ENCODE results near the gene TPO. TPM values are rescaled to one million over a fixed set of nuclear protein-coding genes. Genes with fewer than 3 reads are reported as not detected.
"Not testable (repeated sequence)": the region's sequence is repeated elsewhere in the genome, so short reads cannot be mapped to it uniquely, and the experiment has no call there.

Gene TPO
- not detected for polyA plus RNA-seq

DNA sequence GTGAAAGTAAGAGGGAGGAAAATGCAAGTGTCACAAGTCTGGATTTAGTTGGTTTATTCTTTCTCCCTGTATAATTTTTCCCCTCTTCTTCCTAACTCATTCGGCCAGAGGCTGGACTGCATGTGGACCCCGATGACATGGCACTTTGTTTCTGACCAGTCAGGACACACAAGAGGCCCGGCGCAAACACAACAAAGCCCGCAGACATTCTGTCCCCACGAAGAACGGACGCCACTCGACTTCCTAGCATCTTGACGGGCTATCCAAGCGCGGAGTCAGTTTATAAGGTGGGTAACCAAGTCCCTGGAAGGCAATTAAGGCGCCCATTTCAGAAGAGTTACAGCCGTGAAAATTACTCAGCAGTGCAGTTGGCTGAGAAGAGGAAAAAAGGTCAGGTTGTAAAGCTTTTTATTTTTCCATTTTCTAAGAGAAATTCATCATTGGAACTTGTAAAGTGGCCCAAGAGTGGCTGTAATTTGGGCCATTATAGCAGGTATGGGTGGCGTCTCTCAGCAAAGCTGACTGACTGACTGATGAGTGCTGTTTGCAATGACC lies at the start of gene TPO:
Gene TPO, plus strand, starts transcription at position 308 of the 555 bp plus-strand sequence. CDS start 946 bp downstream, outside the sequence.
- H3K27ac Mint-ChIP-seq, result peak within 1 kb of the TSS in 1 of 3 donors; percentile 37
- H3K36me3 Mint-ChIP-seq, result no peaks in the 10 kb centered on the region
- H3K4me3 Mint-ChIP-seq, result no peak within 1 kb of the TSS
- H3K9me3 Mint-ChIP-seq, result no peaks in the 10 kb centered on the region
- peaks cover 3% of the 10 kb centered on the region for H3K27me3 Mint-ChIP-seq
- no peaks in the 10 kb centered on the region for H3K4me1 Mint-ChIP-seq

DNA sequence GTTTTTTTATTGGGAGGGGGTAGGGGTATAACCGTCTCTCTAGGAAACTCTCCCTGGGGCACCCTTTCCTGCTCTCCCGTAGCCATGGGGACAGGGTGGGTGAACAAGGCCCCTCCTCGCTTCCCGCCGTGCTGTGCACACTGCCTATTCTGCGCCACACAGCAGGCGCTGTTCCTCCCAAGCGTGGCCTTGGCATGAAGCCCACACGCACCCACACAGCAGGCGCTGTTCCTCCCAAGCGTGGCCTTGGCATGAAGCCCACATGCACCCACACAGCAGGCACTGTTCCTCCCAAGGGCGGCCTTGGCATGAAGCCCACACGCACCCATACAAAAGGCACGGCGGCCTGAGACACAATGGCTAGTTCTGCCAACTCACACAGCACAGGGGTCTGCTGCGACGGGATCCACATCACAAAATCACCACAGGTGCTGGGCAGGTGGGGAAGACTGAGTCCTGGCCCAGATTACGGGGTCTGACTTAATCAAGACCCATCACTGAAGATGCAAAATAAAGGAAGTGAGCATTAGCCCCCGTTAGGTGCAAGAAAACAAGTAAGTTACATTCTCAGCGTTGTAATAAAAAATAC lies 46.6 kb upstream of the TPO start:
- Mint-ChIP-seq H3K4me3 (peak overlapping the region in 1 of 4 donors; percentile 77), H3K36me3 (peaks cover 3% of the 10 kb centered on the region), H3K4me1 (peaks cover 0 to 3% (median 0%) of the 10 kb centered on the region in 3 donors), H3K9me3 (peaks cover 0 to 1% (median 0%) of the 10 kb centered on the region in 3 donors), H3K27ac (no peak overlapping the region), H3K27me3 (peaks cover 13% of the 10 kb centered on the region)

DNA sequence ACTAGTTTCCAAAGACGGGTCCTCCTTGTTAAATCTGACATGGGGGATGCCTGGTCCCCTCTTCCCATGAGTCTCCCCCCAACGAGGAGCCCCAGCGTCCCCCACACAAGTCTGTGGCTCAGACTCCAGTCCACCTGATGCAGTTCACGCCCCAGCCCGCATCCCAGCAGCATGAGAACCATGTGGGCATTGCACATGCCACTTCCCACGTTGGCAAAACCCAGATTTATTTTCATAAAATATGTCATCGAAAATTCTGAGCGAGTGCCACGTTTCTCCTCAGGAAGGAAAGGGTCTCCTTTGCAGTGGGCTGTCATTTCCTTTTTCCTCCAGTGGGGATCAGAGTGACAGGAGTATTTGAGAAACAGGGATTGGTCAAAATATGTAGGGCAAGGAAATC lies 45.7 kb upstream of the TPO start:
- Mint-ChIP-seq H3K27ac (no peak overlapping the region), H3K4me3 (no peak overlapping the region), H3K4me1 (peaks cover 0 to 3% (median 0%) of the 10 kb centered on the region in 3 donors), H3K9me3 (peaks cover 0 to 1% (median 0%) of the 10 kb centered on the region in 3 donors), H3K27me3 (peaks cover 13% of the 10 kb centered on the region), H3K36me3 (peaks cover 3% of the 10 kb centered on the region)

GRCh38 chr2:1369905-1370304 lies 43.4 kb upstream of the TPO start:
- Mint-ChIP-seq H3K4me3 (no peak overlapping the region), H3K9me3 (peaks cover 0 to 1% (median 0%) of the 10 kb centered on the region in 3 donors), H3K36me3 (peaks cover 1% of the 10 kb centered on the region), H3K27me3 (peaks cover 13% of the 10 kb centered on the region), H3K4me1 (peaks cover 0 to 3% (median 0%) of the 10 kb centered on the region in 3 donors), H3K27ac (no peak overlapping the region)

- Mint-ChIP-seq H3K27me3 (peaks cover 13% of the 10 kb centered on the region), H3K4me3 (no peak overlapping the region), H3K36me3 (peaks cover under 1% of the 10 kb centered on the region), H3K27ac (no peak overlapping the region), H3K9me3 (peaks cover 0 to under 1% (median 0%) of the 10 kb centered on the region in 3 donors), H3K4me1 (peaks cover 0 to 3% (median 0%) of the 10 kb centered on the region in 3 donors)
These were observed 42.8 kb upstream of the TPO start for GRCh38 chr2:1370461-1370860.

DNA sequence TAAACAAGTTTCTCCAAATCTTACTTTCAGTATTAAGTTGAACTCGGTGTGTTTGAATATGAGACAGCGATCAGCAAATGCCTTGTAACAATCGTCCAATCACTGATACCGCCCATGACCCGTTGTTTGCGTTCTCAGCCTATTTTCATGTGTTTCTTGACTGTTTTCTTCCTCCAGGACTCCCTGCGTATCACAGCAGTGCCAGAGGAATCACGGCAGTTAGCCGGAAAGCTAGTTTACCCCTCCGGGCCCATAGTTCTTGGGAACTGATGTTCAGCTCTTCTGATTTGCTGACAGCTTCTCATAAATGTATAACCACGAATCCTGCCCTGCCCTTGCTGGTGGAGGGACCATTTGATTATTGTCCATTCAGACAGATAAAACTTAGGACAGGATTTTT lies 42.2 kb upstream of the TPO start:
- H3K4me1 Mint-ChIP-seq, result peaks cover 0 to 3% (median 0%) of the 10 kb centered on the region in 3 donors
- no peaks in the 10 kb centered on the region for H3K9me3 Mint-ChIP-seq
- H3K27ac Mint-ChIP-seq, result no peak overlapping the region
- no peak overlapping the region for H3K4me3 Mint-ChIP-seq
- peaks cover 13% of the 10 kb centered on the region for H3K27me3 Mint-ChIP-seq
- no peaks in the 10 kb centered on the region for H3K36me3 Mint-ChIP-seq

- Mint-ChIP-seq H3K4me1 (no peaks in the 10 kb centered on the region), H3K4me3 (no peak overlapping the region), H3K9me3 (no peaks in the 10 kb centered on the region), H3K27me3 (peaks cover 2% of the 10 kb centered on the region), H3K27ac (no peak overlapping the region), H3K36me3 (no peaks in the 10 kb centered on the region)
These were observed 39.4 kb upstream of the TPO start for GRCh38 chr2:1373830-1374229.

GRCh38 chr2:1374287-1374686 lies 39.0 kb upstream of the TPO start:
- H3K9me3 Mint-ChIP-seq, result no peaks in the 10 kb centered on the region
- H3K27ac Mint-ChIP-seq, result no peak overlapping the region
- H3K4me3 Mint-ChIP-seq, result no peak overlapping the region
- H3K27me3 Mint-ChIP-seq, result peaks cover 2% of the 10 kb centered on the region
- H3K4me1 Mint-ChIP-seq, result no peaks in the 10 kb centered on the region
- no peaks in the 10 kb centered on the region for H3K36me3 Mint-ChIP-seq

GRCh38 chr2:1375794-1376193 lies 37.5 kb upstream of the TPO start:
- H3K4me1 Mint-ChIP-seq, result no peaks in the 10 kb centered on the region
- peaks cover 2% of the 10 kb centered on the region for H3K27me3 Mint-ChIP-seq
- H3K36me3 Mint-ChIP-seq, result no peaks in the 10 kb centered on the region
- peaks cover 0 to 1% (median 0%) of the 10 kb centered on the region in 3 donors for H3K9me3 Mint-ChIP-seq
- no peak overlapping the region for H3K4me3 Mint-ChIP-seq
- H3K27ac Mint-ChIP-seq, result no peak overlapping the region

DNA sequence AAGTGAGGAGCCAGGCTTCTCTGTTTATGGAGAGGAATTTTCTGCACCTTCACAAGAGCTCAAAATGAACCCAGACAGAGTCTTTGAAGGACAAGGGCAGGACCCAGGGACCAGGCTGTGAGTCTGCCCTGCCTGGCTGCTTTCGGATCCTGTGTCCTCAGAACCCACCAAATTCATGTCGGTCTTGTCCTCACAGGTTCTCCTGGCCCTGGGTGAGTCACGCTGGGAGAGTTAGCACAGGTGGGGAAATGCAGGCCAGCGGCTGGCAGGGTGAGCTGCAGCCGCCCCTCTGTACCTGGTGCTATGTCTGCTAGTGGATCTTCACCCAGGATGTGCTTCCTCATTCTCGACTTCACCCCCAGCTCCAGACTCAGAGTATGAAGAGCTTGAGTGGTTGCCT lies 35.8 kb upstream of the TPO start:
- Mint-ChIP-seq H3K4me3 (no peak overlapping the region), H3K9me3 (peaks cover 0 to 4% (median 0%) of the 10 kb centered on the region in 3 donors), H3K27me3 (peaks cover 2% of the 10 kb centered on the region), H3K36me3 (no peaks in the 10 kb centered on the region), H3K4me1 (no peaks in the 10 kb centered on the region), H3K27ac (no peak overlapping the region)

DNA sequence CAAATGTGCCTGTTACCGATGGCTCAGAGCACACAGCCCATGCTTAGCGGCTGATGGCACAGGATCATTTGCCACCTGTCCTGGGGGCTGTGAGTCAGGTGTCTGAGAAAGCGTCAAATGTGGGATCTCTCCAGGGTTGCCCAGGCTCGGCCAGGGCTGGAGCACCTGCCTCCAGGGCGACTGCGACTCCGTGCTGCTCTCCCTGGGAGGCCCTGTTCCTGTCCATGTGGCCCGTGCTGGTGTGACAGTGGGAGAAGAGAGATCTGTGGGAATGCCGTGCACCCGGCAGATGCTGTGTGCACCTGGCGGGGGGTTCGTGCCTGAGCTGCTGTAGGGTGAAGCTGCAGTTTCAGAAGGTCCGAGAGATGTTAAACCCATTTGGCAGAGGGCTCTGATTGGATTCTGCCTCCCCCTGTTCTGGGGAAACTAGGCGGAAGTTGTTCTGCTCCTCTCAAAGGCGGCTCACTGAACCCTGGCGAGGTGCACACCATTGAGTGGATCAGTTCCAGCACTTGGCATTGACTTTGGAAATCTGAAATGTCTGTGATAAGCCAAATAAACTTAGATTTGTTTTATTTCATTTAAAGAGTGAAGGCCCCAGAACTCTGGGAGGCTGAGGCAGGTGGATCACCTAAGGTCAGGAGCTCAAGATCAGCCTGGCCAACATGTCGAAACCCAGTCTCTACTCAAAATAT lies 34.7 kb upstream of the TPO start:
- Mint-ChIP-seq H3K9me3 (peaks cover 3 to 5% (median 4%) of the 10 kb centered on the region in 3 donors), H3K27me3 (peaks cover 2% of the 10 kb centered on the region), H3K27ac (no peak overlapping the region), H3K4me1 (no peaks in the 10 kb centered on the region), H3K36me3 (no peaks in the 10 kb centered on the region), H3K4me3 (no peak overlapping the region)

- no peak overlapping the region for H3K27ac Mint-ChIP-seq
These were observed 31.6 kb upstream of the TPO start for GRCh38 chr2:1381644-1382043.

GRCh38 chr2:1387954-1388725 lies 25.1 kb upstream of the TPO start:
- H3K27me3 Mint-ChIP-seq, H3K9me3 Mint-ChIP-seq, H3K4me1 Mint-ChIP-seq, H3K36me3 Mint-ChIP-seq: not testable (repeated sequence)
- peak overlapping the region in 1 of 4 donors; percentile 22 for H3K4me3 Mint-ChIP-seq
- H3K27ac Mint-ChIP-seq, result peak overlapping the region in 1 of 3 donors; percentile 46

More at GRCh38 chr2:1381644-1382043, 31.6 kb upstream of the TPO start:
- Mint-ChIP-seq H3K4me1 (no peaks in the 10 kb centered on the region), H3K27me3 (no peaks in the 10 kb centered on the region), H3K4me3 (no peak overlapping the region), H3K36me3 (no peaks in the 10 kb centered on the region), H3K9me3 (peaks cover 3 to 5% (median 4%) of the 10 kb centered on the region in 3 donors)

DNA sequence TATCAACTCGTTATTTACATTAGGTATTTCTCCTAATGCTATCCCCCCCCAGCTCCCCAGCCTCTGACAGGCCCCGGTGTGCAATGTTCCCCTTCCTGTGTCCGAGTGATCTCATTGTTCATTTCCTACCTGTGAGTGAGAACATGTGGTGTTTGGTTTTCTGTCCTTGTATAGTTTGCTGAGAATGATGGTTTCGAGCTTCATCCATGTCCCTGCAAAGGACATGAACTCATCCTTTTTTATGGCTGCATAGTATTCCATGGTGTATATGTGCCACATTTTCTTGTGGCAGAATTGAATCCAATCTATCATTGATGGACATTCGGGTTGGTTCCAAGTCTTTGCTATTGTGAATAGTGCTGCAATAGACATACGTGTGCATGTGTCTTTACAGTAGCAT lies 23.1 kb upstream of the TPO start:
- not testable (repeated sequence) for H3K4me3 Mint-ChIP-seq, H3K27me3 Mint-ChIP-seq, H3K27ac Mint-ChIP-seq, H3K9me3 Mint-ChIP-seq, H3K4me1 Mint-ChIP-seq, H3K36me3 Mint-ChIP-seq

DNA sequence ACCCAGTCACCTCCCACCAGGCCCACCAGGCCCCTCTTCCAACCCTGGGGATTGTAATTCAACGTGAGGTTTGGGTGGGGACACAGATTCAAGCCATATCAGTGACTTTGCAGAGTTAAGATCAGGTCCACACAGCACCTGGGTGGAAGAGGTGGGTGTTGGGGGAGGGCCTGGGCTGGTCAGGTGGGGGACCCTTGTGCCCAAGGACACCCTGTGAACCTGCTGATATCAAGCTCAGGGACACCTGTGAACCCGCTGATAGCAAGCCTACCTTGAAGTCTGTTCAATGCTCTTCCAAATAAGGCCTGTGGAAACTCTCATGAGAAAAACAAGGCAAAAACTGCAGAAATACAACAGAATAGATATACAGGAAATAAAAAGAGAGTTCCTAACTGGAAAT lies 19.9 kb upstream of the TPO start:
- H3K27ac Mint-ChIP-seq, result no peak overlapping the region
- H3K4me3 Mint-ChIP-seq, result no peak overlapping the region
- no peaks in the 10 kb centered on the region for H3K36me3 Mint-ChIP-seq
- H3K4me1 Mint-ChIP-seq, result no peaks in the 10 kb centered on the region
- peaks cover 5% of the 10 kb centered on the region for H3K27me3 Mint-ChIP-seq
- H3K9me3 Mint-ChIP-seq, result peaks cover 0 to 3% (median 0%) of the 10 kb centered on the region in 3 donors

Measured in IgD-negative memory B cell (primary cell).